ENCODE measurements around the gene DLG4. TPM values are rescaled to one million over a fixed set of nuclear protein-coding genes. Genes with fewer than 3 reads are reported as not detected.

DLG4 gene
- total RNA-seq, 4 donors from 2014 or later, result 8.7 to 12.5 (median 11.6) TPM

DNA sequence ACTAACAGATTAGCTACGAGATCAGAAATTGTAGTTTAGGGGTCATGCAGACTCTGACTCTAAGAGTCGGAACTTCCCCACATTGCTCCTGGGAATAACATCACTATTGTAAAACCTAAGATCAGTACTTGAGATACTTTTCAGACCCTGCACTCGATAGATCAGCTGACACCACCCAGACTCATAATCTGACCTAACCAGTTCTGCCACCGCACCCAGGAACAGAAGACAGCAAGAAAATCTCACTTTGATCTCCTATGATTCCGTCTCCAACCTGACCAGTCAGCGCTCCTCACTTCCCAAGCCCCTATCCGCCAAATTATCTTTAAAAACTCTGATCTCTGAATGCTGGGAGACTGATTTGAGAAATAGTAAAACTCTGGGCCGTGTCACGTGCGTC, 77.8 kb downstream of the DLG4 start:
- DNase-seq (ENCODE audit: low spot score) (no peak), ATAC-seq (ENCODE audit: low FRiP score) (no peak)
- TF ChIP-seq, protein P1, sequence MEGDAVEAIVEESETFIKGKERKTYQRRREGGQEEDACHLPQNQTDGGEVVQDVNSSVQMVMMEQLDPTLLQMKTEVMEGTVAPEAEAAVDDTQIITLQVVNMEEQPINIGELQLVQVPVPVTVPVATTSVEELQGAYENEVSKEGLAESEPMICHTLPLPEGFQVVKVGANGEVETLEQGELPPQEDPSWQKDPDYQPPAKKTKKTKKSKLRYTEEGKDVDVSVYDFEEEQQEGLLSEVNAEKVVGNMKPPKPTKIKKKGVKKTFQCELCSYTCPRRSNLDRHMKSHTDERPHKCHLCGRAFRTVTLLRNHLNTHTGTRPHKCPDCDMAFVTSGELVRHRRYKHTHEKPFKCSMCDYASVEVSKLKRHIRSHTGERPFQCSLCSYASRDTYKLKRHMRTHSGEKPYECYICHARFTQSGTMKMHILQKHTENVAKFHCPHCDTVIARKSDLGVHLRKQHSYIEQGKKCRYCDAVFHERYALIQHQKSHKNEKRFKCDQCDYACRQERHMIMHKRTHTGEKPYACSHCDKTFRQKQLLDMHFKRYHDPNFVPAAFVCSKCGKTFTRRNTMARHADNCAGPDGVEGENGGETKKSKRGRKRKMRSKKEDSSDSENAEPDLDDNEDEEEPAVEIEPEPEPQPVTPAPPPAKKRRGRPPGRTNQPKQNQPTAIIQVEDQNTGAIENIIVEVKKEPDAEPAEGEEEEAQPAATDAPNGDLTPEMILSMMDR (IDR thresholded peaks at IDR 0.05), result no peak

DNA sequence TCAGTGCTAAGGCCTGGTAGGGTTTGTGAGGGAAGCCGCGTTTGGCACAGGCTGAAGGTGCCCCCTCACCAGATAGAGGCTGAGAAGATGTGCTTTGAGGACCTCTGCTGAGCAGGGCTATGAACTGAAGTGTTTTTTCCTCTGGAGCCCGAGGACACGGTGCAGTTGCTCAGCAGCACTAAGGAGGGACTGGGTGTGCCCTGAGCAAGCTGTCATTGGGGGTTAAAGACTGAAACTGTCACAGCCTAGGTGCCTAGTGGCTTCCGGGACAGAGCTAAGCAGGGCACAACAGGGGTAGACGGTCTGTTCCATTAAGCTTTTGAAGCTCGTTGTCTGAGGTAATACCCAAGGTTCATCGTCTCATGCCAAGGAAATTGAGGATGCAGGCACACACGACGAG, 80.2 kb downstream of the DLG4 start:
- TF ChIP-seq, protein P1 (IDR thresholded peaks at IDR 0.05), result no peak
- DNase-seq (ENCODE audit: low spot score), result no peak

DNA sequence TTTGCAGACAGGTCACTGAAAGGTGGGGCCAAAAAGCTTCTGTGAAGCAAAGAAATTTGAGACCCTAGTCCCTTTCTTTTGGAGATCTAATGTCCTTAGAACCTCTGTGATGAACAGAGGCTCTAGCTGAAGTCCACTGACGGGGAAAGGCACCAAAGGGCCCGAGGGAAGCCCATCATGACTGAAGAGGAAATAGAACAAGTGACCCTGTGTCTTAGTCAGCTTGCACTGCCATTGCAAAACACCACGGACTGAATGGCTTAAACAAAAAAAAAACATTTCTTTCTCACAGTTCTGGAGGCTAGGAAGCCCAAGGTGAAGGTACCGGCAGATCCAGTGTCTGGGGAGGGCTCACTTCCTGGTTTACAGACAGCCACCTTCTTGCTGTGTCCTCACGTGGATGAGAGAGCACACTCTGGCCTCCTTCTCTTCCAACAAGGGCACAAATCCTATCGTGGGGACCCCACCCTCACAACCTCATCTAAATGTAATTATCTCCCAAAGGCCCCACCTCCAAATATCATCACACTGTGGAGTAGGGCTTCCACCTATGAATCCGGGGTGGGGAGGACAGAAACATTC, 80.7 kb downstream of the DLG4 start:
- no peak for ATAC-seq (ENCODE audit: low FRiP score)
- TF ChIP-seq, protein P1 (IDR thresholded peaks at IDR 0.05), result no peak
- no peak for DNase-seq (ENCODE audit: low spot score)

More for the DNA sequence above, 80.2 kb downstream of the DLG4 start:
- no peak for ATAC-seq (ENCODE audit: low FRiP score)

DNA sequence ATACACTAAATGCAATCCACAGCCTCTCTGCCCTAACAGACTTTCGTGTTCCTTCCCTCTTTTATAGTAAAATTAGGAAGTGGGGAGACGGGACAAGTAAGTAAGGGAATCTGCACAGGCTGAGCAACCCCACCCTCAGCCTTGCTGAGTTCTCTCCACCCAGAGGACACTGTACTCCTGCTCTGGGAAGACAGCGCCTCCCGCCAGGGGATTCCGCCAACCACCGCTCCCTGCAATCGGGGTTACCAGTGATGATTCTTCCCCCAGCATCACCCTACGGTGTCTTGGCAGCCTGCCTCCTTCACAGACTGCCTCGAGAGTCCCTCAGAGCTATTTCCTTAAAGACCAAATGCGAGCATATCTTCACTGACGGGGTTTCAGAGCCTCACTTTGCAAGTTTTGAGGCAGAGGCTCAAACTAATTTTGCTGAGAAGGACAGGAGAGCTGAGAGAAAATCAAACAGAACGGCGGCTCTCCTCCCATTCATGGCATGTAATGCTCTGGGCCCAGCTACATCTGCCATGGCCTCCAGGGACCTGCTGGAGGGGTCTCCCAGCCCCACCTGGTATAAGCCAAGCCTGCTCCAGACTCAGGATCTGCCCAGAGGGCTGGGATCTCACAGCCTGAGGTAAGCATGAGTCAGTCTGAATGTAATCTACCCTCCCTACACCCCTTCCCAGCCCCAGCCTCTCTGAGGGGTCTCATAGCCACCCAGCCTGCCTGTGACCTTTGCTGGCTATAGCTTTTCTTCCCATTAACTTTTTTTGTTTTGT, 82.3 kb downstream of the DLG4 start:
- ATAC-seq (ENCODE audit: low FRiP score), result no peak
- no peak for DNase-seq (ENCODE audit: low spot score)
- TF ChIP-seq, protein P1 (IDR thresholded peaks at IDR 0.05), result no peak

Small RNAs within 50 kb of the gene (small RNA-seq; reads per million reads assigned to genes)
- gene AC120057.4 (not detected), gene MIR324 (5.3 reads per million, percentile 78 among the genes with 10 or more reads in this experiment), gene RF00019 (not detected)

Other genes starting within 250 kb of the DLG4 start
- under 1 TPM in 1 of 4 donors, not detected in 3; 0.25 TPM for gene ALOX12, start 223.8 kb downstream of the DLG4 start, total RNA-seq
- gene RNASEK, start 207.2 kb downstream of the DLG4 start, total RNA-seq, result 100 to 1,000 TPM in 3 of 4 donors, 10 to 100 TPM in 1; 34.4 to 253 (median 130) TPM
- 10 to 100 TPM in 1 of 4 donors, 1 to 10 TPM in 3; 4.6 to 11.2 (median 8.2) TPM for gene BCL6B, start 196.8 kb downstream of the DLG4 start, total RNA-seq
- gene SLC16A13, start 183.8 kb downstream of the DLG4 start, total RNA-seq, result 1 to 10 TPM in 3 of 4 donors, under 1 TPM in 1; 0.74 to 2.2 (median 1.5) TPM
- under 1 TPM in 3 of 4 donors, not detected in 1; 0.44 to 0.60 (median 0.47) TPM for gene SLC16A11, start 175.7 kb downstream of the DLG4 start, total RNA-seq
- gene CLEC10A, start 139.6 kb downstream of the DLG4 start, total RNA-seq, result 10 to 100 TPM in 3 of 4 donors, 1 to 10 TPM in 1; 7.2 to 21.7 (median 15.7) TPM
- 1 to 10 TPM in 2 of 4 donors, under 1 TPM in 1, not detected in 1; 0.84 to 3.1 (median 1.6) TPM for gene ASGR2, start 105.0 kb downstream of the DLG4 start, total RNA-seq
- 1 to 10 TPM in 3 of 4 donors, under 1 TPM in 1; 0.56 to 2.5 (median 1.4) TPM for gene ASGR1, start 40.5 kb downstream of the DLG4 start, total RNA-seq
- gene ACADVL, start 102 bp upstream of the DLG4 start, total RNA-seq, result 100 to 1,000 TPM; 677 to 996 (median 722) TPM
- 10 to 100 TPM; 22.7 to 41.6 (median 23.6) TPM for gene DVL2, start 14.7 kb upstream of the DLG4 start, total RNA-seq
- gene PHF23, start 19.6 kb upstream of the DLG4 start, total RNA-seq, result 10 to 100 TPM; 22.1 to 43.8 (median 28.9) TPM
- 100 to 1,000 TPM; 316 to 526 (median 376) TPM for gene GABARAP, start 22.6 kb upstream of the DLG4 start, total RNA-seq
- gene CTDNEP1, start 31.9 kb upstream of the DLG4 start, total RNA-seq, result 10 to 100 TPM; 47.9 to 66.2 (median 61.8) TPM
- 10 to 100 TPM; 25.9 to 34.5 (median 30.1) TPM for gene ELP5, start 32.4 kb upstream of the DLG4 start, total RNA-seq
- gene CLDN7, start 42.6 kb upstream of the DLG4 start, total RNA-seq, result 1 to 10 TPM; 3.0 to 9.0 (median 7.4) TPM
- 10 to 100 TPM in 3 of 4 donors, 1 to 10 TPM in 1; 8.9 to 29.2 (median 12.1) TPM for gene SLC2A4, start 61.9 kb upstream of the DLG4 start, total RNA-seq
- gene YBX2, start 74.8 kb upstream of the DLG4 start, total RNA-seq, result 1 to 10 TPM in 3 of 4 donors, under 1 TPM in 1; 0.65 to 3.3 (median 1.5) TPM
- 100 to 1,000 TPM; 127 to 408 (median 282) TPM for gene EIF5A, start 87.8 kb upstream of the DLG4 start, total RNA-seq
- 10 to 100 TPM; 49.6 to 91.3 (median 75.9) TPM for gene GPS2, start 95.5 kb upstream of the DLG4 start, total RNA-seq
- gene NEURL4, start 109.5 kb upstream of the DLG4 start, total RNA-seq, result 10 to 100 TPM; 10.4 to 16.1 (median 11.5) TPM
- gene ACAP1, start 116.7 kb upstream of the DLG4 start, total RNA-seq, result 10 to 100 TPM in 1 of 4 donors, 1 to 10 TPM in 3; 3.3 to 13.1 (median 8.1) TPM
- 1 to 10 TPM; 6.7 to 9.9 (median 8.4) TPM for gene KCTD11, start 132.3 kb upstream of the DLG4 start, total RNA-seq
- gene TMEM95, start 135.3 kb upstream of the DLG4 start, total RNA-seq, result not detected
- gene TNK1, start 161.3 kb upstream of the DLG4 start, total RNA-seq, result 10 to 100 TPM in 1 of 4 donors, 1 to 10 TPM in 2, under 1 TPM in 1; 0.95 to 13.5 (median 5.2) TPM
- 10 to 100 TPM; 11.1 to 16.9 (median 16.6) TPM for gene PLSCR3, start 174.7 kb upstream of the DLG4 start, total RNA-seq
- gene TMEM256, start 184.3 kb upstream of the DLG4 start, total RNA-seq, result 10 to 100 TPM; 45.8 to 98.2 (median 83.2) TPM
- 1 to 10 TPM; 6.1 to 8.8 (median 8.1) TPM for gene NLGN2, start 188.0 kb upstream of the DLG4 start, total RNA-seq
- gene SPEM1, start 200.5 kb upstream of the DLG4 start, total RNA-seq, result not detected
- not detected for gene SPEM2, start 205.8 kb upstream of the DLG4 start, total RNA-seq
- gene SPEM3, start 209.0 kb upstream of the DLG4 start, total RNA-seq, result not detected
- 1 to 10 TPM; 4.7 to 8.4 (median 5.1) TPM for gene TMEM102, start 215.6 kb upstream of the DLG4 start, total RNA-seq
- gene FGF11, start 219.7 kb upstream of the DLG4 start, total RNA-seq, result 1 to 10 TPM in 3 of 4 donors, under 1 TPM in 1; 0.72 to 1.9 (median 1.7) TPM
- 10 to 100 TPM in 1 of 4 donors, 1 to 10 TPM in 3; 3.0 to 10.9 (median 7.4) TPM for gene CHRNB1, start 225.2 kb upstream of the DLG4 start, total RNA-seq

Data from omental fat pad (tissue), 4 donors.